LNCAP (cell line): Measurements from ENCODE around the gene CDKAL1.

Experiments
- TF ChIP-seq, protein P1 (sequence below): fragments of 450-650 bp; IDR thresholded peaks from 2 replicates; pipeline ENCODE4 v1.5.1; 2017; ENCODE audit warnings: mild to moderate bottlenecking

CDKAL1 gene

DNA sequence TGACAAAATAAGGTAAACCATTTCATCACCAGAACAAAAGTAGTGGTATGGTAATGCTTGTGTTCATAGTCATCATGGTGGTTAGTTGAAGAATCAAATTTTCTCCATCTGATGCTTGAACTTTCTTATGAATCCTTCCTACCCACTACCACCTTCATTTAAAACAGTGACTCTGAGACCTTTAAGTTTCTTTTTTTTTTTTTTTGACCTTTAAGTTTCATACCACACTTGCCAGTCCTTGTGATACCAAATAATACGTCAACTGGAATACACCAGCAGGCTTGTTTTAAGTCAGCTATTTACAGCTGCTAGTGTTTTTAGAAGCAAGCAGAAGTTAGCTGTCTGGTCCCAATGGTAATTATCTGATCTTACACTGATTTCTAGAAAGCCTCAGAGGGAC lies 645.9 kb downstream of the CDKAL1 start:
- TF ChIP-seq, protein P1, sequence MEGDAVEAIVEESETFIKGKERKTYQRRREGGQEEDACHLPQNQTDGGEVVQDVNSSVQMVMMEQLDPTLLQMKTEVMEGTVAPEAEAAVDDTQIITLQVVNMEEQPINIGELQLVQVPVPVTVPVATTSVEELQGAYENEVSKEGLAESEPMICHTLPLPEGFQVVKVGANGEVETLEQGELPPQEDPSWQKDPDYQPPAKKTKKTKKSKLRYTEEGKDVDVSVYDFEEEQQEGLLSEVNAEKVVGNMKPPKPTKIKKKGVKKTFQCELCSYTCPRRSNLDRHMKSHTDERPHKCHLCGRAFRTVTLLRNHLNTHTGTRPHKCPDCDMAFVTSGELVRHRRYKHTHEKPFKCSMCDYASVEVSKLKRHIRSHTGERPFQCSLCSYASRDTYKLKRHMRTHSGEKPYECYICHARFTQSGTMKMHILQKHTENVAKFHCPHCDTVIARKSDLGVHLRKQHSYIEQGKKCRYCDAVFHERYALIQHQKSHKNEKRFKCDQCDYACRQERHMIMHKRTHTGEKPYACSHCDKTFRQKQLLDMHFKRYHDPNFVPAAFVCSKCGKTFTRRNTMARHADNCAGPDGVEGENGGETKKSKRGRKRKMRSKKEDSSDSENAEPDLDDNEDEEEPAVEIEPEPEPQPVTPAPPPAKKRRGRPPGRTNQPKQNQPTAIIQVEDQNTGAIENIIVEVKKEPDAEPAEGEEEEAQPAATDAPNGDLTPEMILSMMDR = no peak

DNA sequence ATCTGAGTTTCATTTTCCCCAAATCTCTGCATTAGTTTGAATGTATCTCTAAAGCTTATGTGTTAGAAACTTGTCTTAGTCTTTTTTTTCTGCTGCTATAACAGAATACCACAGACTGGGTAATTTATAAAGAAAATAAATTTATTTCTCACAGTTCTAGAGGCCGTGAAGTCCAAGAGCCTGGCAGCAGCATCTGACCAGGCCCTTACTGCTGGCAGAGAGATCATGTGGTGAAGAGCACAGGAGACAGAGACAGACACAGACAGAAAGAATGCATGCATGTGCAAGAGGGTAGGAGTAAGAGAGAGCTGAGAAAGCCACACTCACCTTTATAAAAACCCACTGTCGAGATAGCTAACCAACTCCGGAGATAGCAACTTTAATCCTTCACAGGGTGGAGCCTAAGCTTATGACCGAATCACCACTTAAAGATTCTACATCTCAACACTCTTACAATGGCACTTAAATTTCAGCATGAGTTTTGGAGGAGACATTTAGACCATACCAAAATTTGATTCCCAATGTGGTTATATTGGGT lies 646.6 kb downstream of the CDKAL1 start:
- TF ChIP-seq, protein P1 = no peak

DNA sequence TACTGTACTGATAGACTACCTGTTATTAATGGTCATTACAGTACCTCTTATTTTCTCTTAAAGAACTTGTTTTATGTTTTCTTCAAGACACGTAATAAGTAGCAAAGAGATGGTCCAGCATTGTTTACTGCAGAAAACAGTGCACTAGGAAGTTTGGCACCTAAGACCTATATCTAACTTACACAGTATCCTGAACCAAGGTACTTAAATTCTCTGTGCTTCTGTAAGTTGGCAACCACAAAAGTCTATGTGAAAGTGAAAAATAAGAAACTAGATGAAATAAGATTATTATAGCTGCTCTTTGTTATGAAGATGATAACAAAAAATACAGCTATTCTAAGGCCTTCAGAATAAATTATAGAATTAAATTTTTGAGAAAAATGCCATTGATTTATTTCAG lies 647.6 kb downstream of the CDKAL1 start:
- TF ChIP-seq, protein P1 = no peak

DNA sequence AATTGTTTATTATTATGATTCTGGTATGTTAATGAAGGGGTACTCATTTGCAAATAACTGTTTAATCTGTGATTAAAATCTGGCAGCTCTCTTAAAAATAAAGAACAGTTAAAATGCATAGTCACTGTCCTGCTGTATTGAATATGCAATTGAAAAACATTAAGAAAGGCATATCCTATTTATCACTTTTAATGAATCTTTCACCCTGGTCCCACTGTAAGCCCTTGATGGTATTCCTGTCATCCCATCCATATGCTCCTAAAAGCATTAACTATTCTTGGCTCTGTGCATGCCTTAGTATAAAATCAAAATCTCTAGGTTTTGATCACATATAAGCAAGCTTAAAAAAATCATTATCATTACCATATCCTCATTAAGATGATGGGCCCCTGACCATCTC lies 648.3 kb downstream of the CDKAL1 start:
- TF ChIP-seq, protein P1 = no peak

DNA sequence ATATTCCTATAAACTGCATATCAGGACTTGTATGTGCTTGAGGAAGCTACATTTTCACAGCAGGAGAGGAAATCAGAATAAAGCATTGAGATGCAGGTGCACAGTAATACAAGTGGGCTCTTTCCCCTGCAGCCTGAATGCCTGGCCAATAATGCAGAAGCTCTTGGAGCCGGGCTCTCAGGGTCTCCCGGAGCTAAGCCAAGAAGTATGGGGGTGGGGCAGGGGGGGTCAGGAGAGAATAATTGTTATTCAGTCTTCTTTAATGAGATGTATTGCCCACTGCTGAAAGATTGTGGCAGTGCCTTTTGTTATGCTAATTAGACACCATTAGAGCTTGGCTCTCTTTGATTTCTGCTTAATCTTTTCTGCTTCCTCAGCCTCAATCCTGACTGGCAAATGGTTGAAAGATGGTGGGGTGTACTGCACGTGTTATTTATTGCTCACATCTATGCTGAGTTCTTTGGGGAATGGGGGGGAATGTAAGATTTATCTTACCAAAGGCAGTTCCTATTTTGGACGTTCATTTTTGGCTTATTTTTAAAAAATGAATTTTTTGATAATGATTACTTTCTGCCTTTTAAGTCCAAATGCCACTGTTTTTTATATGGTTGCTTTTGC lies 651.7 kb downstream of the CDKAL1 start:
- TF ChIP-seq, protein P1 = no peak

DNA sequence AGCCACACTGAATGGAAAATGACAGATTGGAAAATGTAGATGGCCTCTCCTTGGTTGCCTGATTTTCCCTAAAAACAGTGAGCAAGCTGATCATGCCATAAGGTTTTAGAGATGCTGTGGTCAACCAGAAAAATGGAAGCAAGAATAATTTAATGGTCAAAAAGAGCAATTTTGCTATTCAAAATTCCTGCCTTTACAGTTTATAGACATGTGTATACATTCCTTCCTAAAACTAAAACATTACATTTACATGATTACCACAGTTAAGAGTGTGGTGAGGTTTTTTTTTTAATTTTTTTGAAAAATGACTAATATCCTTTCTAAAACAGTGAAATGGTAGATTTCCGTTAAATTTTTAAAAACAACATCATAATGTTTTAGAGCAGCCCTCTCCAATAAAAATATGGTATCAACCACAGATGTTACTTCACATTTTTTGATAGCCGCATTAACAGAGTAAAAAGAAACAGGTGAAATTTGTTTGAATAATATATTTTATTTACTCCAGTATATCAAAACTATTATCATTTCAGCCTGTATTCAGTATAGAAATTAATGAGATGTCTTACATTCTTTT lies 652.3 kb downstream of the CDKAL1 start:
- TF ChIP-seq, protein P1 = no peak

DNA sequence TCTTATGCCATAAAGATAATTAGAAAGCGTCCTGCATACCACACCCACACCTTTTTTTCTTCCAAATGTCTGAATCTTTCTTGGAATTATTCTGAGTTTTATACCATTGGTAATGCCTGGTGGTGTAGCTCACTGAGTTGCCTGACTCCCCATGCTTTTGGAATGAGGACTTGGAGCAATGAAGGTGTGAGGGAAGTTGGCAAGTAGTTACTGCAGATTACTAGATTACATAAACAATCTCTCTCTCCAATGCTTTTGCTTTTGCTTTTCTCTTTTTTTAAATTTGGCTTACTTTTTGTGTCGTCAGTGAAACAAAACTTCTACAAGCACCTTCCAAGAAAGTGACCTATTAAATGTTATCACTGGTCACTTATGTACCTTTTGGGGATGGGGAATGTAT lies 653.2 kb downstream of the CDKAL1 start:
- TF ChIP-seq, protein P1 = no peak
